GM18858 (cell line): ENCODE results near the gene AFG3L2.
"Not testable (repeated sequence)": the region's sequence is repeated elsewhere in the genome, so short reads cannot be mapped to it uniquely, and the experiment has no call there.

ENCODE experiments used
- ATAC-seq: cut with Tn5 transposase; IDR thresholded peaks from one replicate; pipeline ENCODE4 v1.9.1; 2021; ENCODE audit not compliant: unreplicated experiment

Gene AFG3L2

DNA sequence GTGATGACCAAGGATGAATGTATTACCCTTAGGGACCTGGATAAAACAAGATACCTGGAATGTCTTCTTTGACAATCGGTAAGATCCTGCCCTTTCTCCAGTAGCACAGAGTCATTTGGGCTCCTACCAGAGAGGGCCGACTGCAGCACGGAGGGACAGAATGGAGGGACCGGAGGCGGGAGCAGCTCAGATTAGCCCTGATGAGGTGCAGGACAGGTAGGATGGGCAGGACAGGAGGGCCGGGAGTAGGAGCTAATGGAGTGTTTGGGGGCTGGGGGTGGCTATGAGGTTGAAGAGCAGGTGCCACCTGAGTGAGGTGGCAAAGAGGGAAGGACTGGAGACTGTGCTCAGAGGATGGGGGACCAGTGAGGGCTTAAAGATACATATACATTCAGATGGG lies 20.8 kb upstream of the AFG3L2 start:
- ATAC-seq, result no peak

DNA sequence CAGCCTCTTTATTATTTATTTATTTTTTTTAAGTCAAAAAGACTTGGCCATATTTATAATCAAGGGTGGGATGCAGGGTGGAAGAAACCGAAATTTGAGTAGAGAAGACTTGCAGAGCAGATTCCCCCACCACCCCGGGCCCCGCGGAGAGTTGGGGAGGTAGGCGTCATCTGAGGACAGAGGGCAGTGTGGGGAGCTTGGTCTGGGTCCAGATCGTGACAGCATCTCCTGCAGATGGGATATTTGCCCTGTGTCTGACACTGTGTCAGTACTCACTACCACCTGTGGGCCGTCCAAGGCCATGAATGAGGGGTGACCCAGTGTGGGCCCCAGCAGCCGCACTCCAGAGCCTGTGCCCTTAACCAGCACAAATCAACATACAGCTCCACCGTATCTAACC lies 20.2 kb upstream of the AFG3L2 start:
- ATAC-seq, result no peak

DNA sequence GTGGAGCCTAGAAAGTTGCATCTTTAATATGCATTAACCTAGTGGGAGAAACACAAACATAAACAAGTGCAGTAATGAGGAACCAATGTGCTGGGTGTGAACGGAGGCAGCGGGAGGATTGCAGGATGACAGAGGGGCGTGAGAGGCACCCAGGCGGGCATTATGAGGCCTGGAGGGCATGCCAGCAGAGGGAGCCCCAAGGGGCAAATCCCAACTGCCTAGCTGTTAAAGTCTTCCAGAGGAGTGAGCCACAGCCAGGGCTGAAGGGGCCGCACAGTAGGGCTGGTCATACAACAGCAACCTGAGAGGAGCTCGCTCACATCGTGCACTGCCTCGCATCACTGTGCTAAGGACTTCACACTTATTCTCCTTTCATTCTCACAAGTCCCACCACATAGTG lies 17.4 kb upstream of the AFG3L2 start:
- ATAC-seq, result no peak

DNA sequence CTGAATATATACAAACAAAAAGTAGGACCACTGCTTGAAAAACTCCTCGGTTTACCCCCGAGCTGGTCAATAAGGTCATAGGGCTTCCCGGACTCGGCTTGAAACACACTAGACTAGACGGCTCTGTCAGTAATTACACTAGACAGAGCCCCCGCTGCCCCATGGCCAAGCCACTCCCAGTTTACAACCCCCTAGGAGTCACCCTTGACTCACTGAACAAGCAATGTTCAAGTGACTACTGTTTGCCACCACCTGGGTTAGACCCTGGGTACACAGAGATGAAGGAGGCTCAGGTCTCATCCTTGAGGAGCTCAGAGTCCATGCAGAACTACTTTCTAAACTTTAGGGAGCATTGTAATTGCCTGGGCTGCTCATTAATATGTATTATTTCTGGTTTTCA lies 17.0 kb upstream of the AFG3L2 start:
- no peak for ATAC-seq

DNA sequence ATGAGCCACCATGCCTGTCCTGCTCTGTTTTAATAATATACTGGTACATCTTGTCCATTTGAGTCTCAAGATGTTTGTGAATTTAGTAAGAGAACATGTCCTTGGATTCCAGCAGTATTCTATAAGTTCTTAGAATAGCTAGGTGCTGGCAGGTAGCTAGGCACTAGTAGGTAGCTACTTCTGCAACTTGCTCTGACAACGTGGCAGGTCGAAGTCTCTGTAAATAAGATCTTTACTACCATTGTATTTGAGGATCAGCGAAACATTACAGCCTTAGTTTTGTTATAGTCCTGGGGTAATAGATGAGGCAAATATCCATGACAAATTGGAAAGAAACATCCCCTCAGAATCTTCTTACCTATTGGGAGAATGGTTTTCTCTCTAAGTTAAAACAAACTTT lies 16.5 kb upstream of the AFG3L2 start:
- ATAC-seq, result no peak

DNA sequence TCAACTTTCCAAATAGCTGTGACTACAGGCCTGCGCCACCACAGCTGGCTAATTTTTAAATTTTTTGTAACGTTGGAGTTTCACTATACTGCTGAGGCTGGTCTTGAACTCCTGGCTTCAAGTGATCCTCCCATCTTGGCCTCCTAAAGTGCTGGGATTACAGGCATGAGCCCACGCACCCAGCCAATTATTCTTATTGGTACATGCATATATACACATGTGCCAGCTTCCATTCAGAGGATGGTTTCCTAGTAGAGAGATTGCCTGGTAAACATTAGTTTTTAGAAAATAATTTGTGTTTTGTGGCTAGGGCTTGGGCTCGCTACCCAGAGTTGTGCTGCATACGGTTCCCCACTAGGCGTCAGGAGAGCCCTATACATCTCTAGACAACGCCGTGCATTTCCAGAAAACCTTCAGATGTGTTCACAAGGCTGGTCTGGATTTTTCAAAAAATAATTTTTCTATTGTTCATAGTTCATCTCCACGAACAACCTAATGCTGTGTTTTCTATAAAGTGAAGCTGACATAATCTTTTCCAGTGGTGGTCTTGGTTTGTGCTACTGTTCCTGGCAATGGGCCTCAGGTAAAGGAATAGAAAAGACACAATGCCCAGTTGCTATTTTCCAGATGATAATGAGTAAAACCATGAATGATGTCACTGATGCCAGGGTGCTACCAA lies 14.6 kb upstream of the AFG3L2 start:
- no peak for ATAC-seq

DNA sequence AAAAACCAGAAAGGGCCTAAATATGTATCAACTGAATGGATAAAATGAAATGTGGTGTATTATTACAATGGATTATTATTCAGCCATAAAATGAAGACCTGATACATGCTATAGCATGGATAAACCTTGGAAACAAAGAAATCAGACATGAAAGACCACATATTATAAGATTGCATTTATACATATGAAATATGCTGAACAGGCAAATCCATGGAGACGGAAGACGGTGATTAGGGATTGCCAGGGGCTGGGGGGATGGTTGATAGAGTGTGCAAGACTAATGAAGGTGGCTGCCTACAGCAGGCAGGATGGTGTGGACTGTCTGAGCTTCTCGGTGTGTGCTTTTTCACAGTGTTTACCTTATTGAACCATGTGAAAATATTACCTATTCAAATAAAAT lies 11.4 kb upstream of the AFG3L2 start:
- ATAC-seq, result no peak

DNA sequence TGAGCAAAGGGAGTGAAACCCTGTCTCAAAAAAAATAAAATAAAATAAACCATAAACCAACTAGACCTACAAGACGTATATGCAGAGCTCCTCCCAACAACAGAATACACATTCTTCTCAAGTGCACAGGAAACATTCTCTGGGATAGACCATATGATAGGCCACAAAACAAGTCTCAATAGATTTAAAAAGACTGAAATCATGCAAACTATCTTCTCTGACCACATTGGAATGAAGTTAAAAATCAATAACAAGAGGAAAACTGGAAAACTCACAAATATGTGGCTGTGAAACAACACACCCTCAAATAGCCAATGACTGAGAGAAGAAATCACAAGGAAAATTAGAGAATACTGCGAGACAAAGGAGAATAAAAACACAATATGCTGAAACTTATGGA lies 7.2 kb upstream of the AFG3L2 start:
- no peak for ATAC-seq

DNA sequence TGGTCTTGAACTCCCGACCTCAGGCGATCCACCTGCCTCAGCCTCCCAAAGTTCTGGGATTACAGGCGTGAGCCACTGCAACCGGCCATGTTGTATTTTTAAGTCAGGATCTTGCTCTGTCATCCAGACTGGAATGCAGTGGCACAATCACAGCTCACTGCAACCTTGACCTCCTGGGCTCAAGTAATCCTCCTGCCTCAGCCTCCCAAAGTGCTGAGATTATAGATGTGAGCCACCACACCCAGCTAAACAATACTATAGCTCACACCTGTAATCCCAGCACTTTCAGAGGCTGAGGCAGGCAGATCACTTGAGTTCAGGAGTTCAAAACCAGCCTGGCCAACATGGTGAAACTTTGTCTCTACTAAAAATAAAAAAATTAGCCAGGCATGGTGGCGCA lies 6.7 kb upstream of the AFG3L2 start:
- not testable (repeated sequence) for ATAC-seq

DNA sequence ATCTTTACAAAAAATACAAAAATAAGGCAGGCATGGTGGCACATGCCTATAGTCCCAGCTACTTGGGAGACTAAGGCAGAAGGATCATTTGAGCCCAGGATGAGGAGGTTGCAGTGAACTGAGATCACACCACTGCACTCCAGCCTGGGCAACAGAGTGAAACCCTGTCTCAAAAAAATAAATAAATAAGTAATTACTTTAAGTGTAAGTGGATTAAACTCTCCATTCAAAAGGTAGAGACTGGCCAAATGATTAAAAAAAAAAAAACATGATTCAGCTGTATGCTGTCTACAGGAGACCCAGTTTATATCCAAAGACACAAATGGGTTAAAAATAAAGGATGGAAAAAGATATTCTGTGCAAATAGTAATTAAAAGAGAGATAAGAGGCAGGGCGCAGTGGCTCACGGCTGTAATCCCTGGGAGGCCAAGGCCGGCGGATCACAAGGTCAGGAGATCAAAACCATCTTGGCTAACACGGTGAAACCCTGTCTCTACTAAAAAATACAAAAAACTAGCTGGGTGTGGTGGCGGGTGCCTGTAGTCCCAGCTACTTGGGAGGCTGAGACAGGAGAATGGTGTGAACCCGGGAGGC lies 5.3 kb upstream of the AFG3L2 start:
- ATAC-seq, result not testable (repeated sequence)

DNA sequence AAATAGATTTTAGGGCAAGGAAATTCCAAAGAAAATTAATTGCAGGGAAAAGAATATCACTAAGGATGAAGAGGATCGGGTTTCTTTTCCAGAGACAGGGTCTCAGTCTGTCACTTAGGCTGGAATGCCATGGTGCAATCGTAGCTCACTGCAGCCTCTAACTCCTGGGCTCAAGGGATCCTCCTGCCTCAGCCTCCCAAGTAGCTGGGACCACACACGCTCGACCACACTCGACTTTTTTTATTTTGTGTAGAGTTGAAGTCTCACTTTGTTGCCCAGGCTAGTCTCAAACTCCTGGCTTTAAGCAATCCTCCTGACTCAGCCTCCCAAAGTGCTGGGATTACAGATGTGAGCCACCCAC lies 1.2 kb upstream of the AFG3L2 start:
- not testable (repeated sequence) for ATAC-seq

DNA sequence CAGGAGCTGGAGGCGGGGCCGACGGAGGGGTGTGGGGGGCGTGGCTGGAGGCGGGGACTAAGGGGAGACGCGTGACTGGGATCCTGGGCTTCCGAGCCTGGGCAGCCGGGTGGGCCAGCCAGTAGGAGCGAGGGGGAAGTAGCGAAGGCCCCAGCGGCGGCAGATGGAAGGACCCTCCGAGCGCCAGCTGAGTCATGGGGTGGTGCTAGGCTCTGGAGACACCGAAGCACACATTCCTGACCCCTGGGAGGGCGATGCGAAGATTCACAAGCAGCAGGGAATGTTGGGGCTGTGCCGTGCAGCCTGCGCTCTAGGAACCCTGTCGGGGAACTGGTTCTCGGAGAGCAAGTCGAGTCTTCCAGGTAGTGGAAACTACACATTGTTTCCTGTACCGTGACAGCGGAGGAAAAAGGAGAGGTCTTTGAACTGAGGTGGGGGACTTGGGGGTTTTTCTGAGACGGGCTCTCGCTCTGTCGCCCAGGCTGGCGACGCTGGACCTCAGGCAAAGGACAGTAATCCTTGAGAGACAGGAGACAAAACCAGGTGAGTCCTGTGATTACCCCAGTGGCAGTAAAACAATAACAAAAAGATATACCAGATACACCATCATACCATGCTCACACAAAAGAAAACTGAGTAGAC lies 650 bp upstream of the AFG3L2 start:
- peak; percentile 24 for ATAC-seq

DNA sequence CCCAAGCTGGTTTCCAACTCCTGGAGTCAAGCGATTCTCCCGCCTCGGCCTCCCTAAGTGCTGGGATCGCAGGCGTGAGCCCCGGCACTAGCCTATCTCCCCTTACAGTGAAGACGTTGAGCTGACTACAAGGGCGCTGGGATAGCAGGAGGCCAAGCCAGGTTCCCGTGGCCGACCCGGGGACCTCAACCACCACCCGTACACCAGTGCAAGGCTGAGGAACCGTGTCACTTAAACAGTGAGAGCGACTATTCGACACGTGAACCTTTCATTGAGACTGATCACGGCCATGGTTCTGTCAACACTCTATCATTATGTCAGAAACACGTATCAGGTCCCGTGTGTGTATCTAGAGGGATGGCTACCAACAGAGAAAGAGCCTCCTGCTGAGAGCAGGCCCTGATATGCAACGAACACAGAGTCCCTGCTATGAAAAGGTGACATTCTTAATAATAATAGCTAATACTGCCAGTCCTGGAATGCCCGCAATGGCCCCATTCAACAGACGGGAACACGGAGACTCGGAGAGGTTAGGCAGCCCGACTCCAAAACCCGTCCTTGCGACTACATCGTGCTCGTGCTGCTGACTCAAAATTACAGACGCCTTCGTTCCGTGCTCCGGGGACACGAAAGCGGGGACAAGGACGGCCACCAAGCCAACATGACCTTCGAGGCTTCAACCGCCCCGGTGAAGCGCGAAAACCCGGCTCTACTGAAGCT lies 833 bp downstream of the AFG3L2 start:
- ATAC-seq, result no peak

DNA sequence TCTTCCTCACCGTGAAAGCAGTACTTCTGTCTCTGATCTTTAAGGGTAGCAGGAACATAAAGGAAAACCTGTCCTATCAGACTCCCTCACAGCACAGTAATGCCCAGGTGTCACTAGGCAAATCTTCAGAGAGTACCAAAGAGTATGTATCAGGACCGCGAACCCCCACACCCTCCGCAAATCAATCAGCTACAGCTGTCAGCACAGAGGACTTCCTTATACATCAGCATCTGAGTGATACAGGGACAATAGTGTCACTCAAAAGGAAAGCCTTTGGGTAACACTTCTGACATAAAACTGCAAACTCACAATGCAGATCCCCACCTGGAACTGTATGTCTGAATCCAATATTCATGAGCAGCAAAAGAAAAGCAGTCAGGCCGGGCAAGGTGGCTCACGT lies 2.6 kb downstream of the AFG3L2 start:
- ATAC-seq, result no peak

DNA sequence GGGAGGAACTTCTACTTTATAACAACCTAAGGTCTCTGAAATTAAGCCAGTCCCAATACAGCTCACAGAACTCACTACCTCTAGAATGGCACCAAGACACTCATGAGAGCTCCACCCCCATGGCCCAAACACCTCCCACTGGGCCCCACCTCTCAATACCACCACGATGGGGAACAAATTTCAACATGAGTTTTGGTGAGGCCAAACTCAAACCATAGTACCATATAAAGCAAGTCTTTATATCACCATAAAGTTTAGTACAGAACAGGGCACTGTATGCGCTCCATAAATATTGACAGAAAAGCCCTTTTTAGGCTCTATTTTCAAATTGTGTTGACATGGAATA lies 3.3 kb downstream of the AFG3L2 start:
- ATAC-seq, result no peak

DNA sequence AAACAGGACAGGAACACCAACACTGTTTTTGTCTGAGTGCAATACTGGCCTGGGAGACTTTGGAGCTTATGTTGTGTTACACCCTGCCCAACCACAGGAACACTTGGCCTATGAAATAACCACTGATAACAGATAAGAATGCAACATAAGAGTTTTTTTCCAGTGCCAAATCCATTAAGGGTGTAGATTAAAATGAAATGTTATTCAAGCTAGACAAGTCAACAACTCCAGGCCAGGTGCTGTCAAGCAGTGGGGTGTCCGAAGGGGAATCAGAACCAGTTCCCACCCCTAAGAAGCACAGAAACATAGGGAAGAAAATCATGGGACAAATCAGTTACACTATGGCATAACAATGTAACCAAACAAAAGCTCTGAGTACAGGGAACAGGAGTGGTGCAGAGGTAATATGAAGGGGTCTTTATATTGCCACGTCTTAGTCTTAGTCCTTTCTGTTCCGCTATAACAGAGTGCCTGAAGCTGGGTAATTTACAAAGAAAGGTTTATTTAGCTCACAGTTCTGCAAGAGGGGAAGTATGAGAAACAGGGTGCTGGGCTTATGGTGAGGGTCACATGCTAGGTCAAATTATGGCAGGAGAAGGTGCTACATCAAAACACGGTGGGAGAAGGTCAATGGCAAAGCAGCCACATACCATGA lies 3.8 kb downstream of the AFG3L2 start:
- ATAC-seq, result no peak

DNA sequence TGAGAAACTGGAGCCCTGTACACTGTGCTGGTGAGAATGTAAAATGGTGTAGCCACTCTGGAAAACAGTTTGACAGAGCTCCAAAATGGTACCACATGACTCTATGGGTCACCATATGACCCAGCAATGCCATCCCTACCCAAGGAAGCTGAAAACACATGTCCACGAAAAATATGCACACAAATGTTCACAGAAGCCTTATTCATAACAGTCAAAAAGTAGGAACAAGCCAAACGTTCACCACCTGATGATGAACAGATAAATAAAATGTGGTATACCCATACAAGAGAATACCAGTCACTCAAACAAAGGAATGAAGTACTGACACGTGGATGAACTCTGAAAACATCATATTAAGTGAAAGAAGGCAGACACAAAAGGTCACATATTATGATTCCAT lies 4.6 kb downstream of the AFG3L2 start:
- no peak for ATAC-seq

DNA sequence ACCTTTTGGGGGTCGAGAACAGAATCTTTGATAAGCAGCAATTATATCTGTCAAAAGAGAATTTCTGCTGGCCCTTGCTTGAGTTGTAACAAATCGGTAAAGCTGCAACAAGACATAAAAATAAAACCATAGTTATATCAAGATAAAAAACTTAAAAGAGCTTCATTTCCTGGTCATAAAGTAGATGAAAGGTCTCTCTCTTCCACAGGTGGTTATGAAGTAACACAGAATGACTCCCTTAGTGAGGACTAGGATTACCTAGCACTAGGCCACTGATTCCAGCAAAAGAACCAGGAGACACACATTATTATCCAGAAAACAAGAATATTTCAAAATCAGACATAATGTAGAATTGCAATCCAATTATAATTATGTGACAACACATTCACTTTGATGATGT lies 5.4 kb downstream of the AFG3L2 start:
- no peak for ATAC-seq

DNA sequence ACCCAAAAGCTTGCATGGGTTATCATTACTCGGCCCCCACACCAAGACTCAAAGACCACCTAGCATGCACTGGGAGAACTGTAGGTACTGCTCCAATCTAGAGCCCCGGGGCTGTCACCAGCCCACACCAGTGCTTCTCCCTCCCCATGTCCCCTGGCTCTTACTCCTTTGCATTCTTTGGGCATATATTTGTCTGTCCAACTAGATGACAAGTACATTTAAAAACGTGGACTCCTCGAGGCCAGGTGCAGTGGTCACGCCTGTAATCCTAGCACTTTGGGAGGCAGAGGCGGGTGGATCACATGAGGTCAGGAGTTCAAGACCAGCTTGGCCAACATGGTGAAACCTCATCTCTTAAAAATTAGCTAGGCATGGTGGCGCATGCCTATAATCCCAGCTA lies 7.8 kb downstream of the AFG3L2 start:
- ATAC-seq, result no peak

DNA sequence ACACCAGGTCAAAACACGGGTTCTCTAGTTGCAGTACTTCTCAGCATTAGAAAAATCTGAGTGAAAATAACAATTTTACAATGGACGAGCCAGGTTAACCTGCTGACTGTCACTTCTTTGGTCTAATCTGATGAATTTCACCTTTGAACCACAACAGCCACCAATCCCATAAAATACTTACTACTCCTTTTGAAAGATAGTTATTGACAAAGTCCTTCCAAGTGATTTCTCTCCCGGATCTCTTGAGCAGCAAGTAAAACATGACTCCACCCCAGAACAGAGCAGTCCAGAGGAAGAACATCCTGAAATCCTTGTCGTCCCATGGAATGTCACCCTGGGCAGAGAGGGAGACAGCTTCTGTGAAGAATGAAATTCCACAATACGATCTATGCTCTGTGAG lies 10.2 kb downstream of the AFG3L2 start:
- no peak for ATAC-seq

DNA sequence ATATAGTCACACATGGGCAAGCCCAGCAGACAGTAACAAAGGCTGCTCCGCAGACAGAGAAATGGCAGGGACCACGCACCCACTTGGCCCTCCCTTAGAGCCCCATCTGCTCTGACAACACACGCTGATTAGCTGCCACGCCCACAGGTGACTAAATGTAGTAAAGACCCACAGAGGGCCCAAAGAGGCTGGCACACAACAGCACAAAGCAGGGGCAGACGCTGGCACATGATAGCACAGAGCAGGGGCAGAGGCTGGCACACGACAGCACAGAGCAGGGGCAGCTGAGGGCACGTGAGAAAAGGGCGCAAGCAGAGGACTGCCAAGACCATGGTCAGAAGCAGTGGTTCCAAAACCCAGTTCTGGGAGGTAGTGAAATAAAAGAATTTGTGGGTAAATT lies 10.6 kb downstream of the AFG3L2 start:
- no peak for ATAC-seq
